ENCODE results near the gene DNHD1.

- TF ChIP-seq RNF2 (IDR thresholded peaks at IDR 0.05) (no peak), PML (IDR thresholded peaks at IDR 0.05; ENCODE audit: low read length) (no peak), ARID2 (IDR thresholded peaks at IDR 0.05) (no peak), PHB2 (IDR thresholded peaks at IDR 0.05; ENCODE audit: low read depth) (no peak), TOE1 (IDR thresholded peaks at IDR 0.05; ENCODE audit: borderline replicate concordance) (no peak), TOE1 (CRISPR knock-in tag; IDR thresholded peaks at IDR 0.05; ENCODE audit: borderline replicate concordance, low read depth) (no peak), KLF10 (CRISPR knock-in tag; IDR thresholded peaks at IDR 0.05) (no peak), CEBPG (CRISPR knock-in tag; IDR thresholded peaks at IDR 0.05) (no peak), CEBPG (tag; conservative IDR thresholded peaks at IDR 0.05 in 1 of 2, IDR thresholded peaks at IDR 0.05 in 1 of 2) (no peak)
These were observed 45.6 kb downstream of the DNHD1 start for GRCh38 chr11:6542727-6543126.
